HS-5 (cell line): ENCODE results near the gene GSE1.

Experiments used
- DNase-seq: peaks from one replicate; pipeline ENCODE4 v3.0.0-alpha.2; 2012; ENCODE audit warnings: low read depth

The GSE1 gene

DNA sequence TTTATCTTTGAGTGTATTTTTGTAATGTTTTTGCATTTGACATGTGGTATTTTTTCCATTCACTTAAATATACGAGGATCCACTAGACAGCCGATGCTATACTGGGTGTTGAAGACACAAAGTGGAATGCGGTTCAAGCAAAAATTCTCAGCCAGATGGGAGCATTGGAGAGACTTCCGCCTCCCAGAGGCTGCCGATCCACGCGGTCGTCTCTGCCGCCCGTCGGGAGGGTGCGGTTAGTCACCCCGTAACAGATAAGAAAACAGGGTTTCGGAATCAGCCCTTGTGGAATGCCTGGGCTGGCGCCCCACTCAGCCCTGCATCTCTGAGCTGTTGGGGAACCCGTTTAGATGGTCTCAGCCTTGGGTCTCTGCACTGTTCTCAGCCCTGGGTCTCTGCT is 7.3 kb downstream of the GSE1 start:
- DNase-seq, result no peak

DNA sequence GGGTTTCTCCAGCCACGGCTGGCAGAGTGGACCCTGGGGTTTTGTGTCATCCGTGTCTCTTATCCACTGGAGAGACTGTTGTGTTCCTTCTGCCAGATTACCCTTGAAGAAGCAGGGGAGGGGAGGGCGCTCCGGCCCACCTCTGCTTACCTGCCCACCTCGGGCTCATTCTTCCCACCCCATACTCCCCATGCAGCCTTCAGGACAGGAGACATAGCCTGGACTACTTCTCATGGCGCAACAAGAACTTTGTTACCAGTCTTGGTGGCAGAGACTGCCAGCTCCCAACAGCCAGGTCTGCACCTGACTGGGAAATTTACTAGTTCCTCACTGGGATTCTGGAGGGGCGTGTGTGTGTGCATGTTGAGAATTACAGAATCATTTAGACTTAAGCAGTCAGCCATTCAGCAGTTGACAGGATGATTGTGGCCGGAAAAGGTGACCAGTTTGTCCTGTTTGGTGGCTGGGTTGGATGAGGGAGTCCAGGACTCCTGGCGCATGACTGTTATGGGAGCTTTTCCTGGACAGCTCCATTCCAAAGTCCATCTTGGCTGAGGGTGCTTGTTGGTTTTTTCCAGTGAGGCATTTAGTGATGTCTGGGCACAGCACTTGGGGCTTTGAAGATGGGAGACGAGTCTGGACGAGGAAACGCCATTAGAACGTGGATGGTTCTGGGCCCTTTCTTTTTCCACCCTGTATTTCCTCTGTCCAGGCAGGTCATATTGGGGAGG is 8.7 kb downstream of the GSE1 start:
- no peak for DNase-seq

DNA sequence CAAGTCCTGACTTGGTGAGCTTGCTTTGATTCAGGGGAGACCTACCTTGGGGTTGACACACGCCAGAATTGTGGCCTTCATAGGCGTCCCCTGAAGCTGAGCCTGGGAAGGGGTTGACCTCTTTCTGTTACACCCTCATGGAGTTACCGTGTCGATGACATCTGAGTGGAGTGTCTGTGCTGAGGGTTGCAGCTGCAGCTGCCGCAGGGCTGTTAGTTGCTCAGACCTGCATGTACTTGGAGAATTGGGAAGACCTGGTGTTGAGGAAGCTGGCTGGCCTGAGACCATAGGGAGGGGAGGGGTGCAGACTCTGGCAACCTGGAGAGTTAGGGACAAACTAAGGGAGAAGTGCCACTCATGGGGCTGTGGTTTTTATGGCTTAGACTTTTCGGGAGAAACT is 9.6 kb downstream of the GSE1 start:
- no peak for DNase-seq

DNA sequence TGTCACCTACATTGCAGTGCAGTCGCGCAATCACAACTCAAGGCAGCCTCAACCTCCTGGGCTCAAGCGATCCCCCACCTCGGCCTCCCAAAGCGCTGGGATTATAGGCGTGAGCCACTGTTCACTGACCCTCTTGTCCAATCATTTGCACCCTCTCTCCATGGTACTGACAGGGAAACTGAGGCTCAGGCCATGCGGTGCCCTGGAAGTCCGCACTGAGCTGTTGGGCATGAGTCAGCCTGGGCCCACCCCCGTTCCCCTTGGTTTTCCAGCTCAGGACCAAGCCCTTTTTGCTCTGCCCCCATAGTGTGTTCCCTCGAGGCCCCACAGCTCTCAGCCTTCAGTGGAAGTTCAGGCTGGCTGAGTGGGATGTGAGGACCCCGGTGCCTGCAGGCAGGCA is 10.1 kb downstream of the GSE1 start:
- DNase-seq, result no peak

DNA sequence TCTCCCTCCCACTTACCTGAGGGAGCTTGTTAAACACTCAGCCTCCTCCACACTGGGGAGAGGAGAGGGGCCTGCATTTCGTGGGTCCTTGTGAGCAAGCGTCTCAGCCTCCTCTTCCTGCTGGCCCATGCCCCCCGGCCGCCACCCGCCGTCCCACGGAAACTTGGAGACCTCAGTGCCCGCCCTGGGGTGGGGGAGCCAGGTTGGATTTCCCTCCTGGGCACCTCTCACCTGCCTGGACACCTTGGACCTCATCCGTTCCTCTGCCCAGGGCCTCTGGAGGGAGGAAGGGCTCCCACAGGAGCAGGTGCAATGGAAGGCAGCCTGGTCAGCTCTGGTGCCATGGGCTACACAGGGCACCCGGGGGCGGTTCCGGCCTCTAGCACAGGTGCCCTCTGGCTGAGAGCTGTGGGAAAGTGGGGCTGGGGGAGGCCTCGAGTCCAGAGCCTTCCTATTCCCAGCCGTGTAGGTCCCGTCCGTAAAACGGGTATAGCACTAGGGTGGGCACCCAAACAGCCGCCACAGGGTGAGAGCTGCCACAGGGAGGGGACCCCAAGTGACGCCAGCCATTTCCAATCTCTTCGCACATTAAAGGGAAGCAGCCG is 11.0 kb downstream of the GSE1 start:
- DNase-seq, result no peak

DNA sequence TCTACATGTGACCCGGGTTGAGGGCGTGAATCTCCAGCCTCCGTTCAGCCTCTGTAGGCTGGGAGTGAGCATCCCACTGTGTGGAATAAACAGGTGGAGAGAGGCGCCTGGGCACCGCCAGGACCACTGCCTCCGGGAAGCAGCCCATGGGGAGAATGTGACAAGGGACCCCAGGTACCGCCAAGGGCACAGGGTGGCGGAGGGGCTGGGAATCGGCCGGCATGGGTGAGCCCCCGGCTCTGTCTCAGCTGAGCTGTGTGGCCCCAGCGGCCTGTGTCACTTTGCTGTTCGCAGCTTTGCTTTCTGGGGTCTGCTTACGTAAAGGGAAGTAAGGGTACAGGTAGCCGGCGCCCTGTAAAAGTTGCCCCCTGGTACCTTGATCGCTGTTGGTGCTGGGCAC is 11.5 kb downstream of the GSE1 start:
- no peak for DNase-seq

DNA sequence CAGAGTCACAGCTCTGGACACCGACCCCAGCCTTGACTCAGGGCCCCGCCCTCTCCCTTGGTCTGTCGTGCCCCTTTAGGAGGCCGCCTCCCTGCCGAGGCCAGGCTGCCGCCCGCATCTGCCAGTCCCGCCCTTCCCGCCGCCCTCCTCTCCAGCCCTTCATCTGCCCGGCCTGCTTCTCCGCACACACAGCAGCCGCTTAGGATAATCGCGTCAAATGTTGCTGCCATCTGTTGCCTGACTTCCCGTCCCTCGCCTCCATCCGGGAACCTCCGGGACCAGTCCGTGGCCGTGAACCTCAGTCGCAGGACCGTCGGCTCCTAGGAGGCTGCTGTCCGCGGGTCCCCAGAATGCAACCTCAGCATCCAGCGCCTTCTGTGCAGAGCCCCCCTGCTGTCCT is 11.9 kb downstream of the GSE1 start:
- DNase-seq, result no peak

DNA sequence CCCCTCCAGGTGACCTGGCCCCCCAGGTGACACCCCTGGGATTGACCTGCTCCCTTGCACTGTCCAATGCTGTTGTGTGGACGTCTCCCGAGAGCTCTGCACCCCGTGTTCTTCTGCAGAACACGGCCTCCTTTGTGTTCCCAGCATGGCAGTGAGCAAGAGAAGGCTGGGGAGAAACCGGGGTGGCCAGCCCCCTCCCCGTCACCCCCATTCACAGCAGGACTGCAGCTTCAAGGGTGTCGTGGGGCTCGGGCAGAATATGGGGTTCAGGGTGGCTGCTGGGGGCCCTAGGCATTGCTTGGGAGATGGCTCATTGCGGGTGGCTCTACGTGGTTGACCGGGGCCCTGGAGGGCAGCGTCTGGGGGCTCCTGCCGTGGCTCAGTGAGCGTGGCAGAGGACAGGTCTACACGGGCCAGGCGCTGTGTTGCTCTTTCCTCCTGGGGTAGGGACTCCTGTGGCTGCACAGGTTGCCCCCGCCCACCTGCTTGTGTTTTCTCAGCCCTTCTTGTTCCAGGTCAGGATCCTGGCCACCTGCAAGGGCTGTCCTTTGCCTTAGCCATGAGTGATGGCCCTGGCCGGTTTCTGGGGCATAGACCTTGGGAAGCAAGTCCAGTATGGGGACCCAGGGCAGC is 12.5 kb downstream of the GSE1 start:
- no peak for DNase-seq

DNA sequence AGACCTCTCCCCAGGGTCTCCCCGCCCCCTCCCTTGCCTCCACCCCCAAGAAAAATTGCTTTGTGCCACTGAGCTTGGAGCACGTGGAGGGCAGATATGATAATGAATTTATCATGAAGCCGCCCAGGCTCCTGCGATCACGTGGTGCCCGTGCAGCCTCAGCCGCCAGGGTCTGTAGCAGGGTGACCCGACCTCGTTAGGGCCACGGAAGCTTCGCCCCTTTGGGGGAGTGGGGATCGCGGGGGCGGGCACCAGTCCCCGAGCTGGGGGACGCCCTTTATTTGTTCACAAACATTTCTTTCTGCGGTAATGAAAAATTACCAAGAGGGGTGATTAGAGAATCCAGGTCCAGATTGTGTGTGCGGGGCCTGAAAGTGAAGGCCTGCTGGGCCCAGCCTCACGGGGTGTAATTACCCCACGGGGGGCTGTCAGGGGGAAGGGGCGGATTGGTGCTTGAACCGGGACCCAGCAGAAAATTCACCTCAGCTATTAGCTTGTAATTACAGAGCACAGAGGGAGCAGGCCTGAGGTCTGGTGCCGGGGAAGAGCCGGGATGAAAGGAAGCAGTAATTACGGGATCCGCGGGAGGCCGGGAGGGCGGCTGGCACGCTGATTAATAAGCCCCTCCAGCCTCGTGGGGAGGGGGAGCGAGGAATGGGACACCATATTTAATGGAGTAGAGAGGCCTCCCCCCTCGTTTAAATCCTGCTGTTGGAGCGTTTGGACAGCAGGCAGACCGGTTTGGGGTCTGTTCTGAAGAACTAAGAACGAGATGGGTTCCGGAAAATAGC is 13.3 kb downstream of the GSE1 start:
- DNase-seq, result no peak

DNA sequence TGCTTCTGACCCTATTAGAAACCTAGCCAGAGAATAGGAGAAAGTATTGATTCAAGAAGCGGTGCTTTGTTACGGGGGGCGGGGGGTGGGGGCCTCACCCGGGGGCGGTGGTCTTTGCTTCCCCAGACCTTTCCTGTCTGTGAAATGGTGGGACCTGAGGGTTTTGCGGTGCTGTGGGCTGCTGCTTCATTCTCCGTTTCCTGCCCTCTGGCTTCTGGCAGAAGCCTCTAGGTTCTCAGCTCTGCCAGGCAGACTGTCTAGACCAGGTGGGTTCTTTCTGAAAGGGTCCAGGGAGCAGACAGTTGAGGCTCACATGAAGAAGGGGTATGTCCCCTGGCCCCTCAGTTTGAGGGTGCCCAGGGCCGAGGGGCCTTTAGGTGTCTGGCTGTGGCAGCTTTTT is 14.0 kb downstream of the GSE1 start:
- DNase-seq, result no peak

DNA sequence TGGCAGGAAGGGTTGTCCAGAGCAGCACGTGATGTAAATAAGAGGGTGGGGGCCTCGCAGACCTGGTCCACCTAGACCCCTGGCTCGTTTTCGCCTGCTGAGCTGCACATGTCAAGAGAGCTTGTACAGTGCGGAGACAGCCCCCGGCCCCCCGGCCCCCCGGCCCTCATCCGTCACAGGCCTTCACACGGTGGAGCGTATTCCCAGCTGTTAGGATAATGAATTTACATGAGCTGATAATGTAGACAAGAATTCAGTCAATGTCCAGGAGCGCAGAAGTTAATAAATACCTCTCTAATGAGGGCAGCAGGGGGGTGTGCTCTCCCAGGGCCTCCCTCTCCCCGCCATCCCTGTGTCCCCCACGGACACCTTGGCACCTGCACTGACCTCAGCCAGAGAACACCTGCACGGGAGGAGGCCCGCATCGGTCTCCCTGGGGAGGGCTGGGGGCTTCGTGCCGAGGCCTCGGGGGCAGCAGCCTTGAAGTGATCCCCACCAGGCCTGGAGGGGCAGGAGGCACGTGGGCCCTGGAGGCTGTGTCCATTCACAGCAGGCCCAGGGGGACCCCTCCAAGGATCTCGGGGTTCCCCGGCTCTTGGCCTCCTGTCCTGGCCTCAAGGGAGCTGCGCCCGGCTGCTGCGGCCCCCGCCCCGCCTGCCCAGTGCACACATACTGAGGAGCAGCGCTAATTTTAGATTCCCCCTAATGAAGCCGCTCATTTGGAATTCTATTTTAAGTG is 14.6 kb downstream of the GSE1 start:
- DNase-seq, result no peak

DNA sequence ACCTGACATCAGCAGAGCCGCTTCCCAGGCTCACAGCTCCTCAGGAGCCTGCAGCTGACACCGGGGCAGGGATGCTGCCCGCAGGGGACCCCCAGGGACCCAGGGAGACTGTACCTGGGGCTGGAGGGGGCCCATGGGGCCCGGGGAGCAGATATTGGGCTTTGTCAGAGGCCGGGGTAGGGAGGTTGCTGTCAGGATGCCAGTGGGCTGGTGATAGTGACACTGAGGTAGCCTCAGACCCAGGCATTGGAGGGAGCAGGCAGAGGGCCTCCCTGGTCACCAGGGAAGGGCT is 15.1 kb downstream of the GSE1 start:
- DNase-seq, result no peak

DNA sequence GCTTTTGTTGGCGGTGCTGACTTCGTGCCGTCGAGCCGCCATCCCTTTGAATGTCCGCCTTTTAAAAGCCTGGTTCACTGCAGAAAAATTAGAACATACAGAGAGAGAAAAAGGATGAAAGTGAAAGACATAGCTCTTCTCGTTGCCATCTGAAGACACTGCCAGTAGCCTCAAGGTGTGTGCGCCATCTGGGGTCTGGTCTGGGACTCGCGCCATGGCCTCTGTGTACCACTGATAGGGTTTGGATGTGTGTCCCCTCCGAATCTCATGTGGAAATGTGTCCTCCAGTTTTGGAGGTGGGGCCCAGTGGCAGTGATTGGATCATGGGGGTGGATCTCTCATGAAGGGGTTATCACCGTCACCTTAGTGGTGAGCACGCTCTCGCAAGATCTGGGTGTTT is 15.5 kb downstream of the GSE1 start:
- no peak for DNase-seq

DNA sequence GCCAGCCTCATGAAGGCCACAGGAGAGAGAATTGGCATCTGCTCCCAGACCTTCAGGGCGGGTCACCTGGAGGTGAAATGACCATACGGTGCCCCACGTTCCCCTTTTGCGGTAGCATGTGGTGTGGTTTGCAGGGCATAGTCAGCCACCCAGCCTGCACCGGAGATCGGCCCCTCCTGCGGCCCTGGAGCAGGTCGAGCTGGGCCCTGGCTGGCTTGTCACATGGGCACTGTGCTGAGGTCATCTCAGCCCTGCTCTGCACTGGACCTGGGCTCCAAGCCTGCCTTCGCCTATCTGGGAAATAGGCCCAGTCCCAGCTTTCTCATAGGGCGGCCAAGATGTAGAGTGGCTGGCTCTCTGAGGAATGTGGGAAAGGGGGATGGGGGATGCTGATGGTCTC is 16.2 kb downstream of the GSE1 start:
- DNase-seq, result no peak

DNA sequence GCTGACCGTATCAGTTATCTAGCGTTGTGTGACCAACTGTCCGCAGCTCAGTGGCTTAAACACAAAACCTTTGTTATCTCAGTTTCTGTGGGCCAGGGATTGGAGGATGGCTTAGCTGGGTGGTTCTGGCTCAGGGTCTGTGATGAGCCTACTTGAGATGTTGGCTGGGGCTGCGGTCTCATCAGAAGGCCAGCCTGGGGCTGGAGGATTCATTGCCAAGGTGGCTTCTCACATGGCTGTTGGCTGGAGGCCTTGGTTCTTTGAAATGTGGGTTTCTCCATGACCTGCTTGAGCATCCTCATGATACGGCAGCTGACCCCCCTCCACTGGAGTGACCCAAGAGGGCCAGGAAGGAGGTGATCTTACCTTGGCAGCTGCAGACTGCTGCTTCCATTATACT is 16.7 kb downstream of the GSE1 start:
- no peak for DNase-seq

DNA sequence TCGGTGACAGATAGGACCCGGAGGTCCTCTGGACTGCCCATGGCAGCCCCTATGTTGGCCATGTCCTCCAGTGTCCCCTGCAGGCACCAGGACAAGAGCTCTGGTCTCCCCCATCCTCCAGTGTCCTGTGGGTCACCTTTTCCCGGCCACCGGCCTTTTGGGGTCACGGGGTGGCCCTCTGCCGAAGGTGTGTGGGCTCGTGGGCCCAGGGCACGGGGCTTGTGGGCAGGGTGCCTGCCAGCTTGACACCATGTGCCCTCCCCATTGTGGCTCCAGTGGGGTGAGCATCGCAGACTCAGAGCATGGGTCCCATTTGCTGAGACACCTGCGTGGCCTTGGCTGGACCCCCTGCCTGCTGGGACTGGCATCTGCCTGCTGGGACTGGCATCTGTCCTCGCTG is 18.1 kb downstream of the GSE1 start:
- no peak for DNase-seq

DNA sequence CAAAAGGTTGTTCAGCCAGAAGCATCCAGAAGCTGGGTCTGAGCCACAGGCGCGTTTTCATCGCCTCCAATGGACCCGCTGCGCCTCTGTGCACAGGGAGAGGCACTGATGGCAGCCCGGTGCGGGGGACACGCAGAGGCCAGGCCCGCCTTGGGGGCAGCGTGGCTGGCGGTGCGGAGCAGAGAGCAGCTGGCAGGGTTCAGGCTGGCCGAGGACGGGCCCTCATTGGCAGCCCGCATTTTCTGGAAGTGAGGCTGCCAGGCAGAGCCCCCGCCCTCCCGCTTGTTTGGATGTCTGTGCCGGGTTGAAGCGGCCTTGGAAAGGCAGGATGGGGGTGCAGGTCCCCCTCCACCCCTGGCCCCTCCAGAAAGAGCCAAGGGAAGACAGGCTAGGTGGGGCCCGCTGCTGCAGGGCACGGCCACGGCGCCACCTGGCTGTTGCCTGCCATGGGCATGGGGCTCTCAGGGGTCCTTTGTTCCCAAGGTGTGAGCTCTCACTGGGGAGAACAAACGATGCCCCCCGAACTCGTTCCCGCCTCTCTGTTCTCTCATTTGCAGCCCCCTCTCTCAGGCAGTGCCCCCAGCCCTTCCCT is 18.8 kb downstream of the GSE1 start:
- DNase-seq, result no peak

DNA sequence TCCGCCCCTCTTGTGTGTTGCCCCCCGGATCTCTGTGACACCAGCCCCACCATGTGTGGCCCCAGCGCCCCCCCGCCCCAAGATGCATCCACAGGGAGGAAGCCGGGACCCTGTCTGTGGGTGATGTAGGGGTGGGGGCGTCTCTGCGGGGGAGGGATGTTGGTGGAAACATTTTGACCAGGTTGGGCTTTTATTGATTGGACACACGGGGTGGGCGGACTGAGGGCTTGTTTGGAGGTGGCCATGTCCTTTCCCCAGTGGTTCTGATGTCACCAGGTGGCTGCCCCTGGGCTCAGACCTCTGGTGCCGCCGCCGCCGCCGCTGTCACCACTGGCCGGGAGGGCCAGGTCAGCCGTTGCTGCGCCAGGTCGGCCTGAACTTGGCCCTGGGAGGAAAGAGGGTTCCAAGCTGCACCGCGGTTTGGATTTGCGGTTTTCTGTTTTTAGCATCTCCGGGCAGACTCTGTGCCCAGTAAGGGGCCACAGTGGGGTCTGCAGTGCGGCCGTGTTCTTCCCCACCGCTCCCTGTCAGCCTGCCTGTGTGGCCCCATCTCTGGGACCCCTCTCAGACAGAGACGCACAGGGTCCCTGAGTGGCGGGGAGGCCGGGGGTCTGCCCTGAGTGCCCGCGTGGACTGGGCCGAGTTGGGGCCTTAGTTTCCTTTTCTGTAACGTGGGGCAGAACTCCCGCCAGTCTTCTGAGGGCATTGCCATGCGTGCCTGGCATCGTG is 19.8 kb downstream of the GSE1 start:
- no peak for DNase-seq

DNA sequence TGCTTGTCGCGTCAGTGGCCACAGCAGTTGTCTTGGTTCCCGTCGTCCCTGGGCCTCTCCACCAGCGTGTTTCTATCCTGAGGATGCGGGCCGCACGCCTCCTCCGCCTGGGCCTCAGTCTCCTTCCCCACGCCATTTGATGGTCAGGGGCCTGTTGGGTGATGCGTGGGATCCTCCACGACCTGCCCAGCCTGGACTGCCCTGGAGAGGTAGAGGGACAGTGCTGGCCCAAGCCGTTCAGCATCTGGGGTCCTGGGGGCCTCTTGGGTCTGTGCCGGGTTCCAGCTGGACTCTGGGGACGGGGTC is 20.3 kb downstream of the GSE1 start:
- DNase-seq, result no peak

DNA sequence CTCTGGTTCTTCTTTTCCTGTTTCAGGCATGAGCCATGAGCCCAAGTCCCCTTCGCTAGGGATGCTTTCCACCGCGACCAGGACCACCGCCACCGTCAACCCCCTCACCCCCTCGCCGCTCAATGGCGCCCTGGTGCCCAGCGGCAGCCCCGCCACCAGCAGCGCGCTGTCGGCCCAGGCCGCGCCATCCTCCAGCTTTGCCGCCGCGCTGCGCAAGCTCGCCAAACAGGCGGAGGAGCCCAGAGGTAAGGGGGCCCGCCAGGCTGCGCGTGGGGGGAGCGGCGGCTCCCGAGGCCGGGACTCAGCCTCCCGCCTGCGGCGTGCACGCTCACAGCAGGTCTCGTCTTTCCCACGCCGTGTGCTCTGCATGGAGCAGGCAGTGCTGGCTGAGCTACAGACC is 20.8 kb downstream of the GSE1 start:
- DNase-seq, result no peak

DNA sequence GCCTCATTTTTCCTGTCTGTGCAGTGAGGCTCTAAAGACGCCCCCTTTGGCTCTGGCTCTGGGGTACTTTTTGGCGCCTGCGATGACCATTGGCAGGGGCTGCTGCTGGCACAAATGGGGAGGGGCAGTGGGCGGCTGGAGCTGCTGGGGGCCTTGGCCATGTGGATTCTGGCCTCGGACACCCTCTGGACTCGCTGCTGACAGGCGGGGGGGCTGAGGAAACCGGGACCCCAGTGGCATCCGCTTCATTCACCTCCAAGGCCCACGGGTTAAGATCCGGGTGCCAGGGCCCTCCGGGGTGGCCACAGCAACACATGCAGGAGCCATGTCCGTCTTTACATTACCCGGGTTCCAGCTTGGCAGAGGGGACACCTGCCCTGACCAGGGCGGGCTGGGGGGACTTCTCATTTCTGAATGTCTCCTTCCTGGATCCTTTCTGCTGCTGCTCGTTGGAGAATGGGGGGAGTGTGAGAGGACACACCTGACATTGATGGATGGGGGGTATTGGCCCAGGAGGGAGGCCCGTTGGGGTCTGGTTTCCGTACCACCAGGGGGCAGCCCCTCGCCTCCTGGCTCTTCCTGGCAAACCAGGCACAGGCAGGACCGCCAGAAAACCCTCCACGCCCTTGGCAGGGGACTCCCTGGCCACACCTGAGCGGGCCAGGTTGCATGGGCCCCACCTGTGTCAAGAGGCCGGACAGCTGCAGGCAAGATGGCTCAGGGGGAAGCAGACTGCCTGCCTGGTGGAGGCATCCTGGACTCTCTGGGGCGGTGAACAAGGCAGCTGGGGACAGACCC is 21.8 kb downstream of the GSE1 start:
- no peak for DNase-seq
